Measurements from ENCODE around the gene STAT3.
"Not testable (repeated sequence)": the region's sequence is repeated elsewhere in the genome, so short reads cannot be mapped to it uniquely, and the experiment has no call there.

STAT3 gene

GRCh38 chr17:42372142-42372541 lies 16.1 kb downstream of the STAT3 start:
- H3K27ac ChIP-seq (ENCODE audit: low read depth, low read length): no peak overlapping the region
- no peaks in the 10 kb centered on the region for H3K27me3 ChIP-seq (ENCODE audit: control insufficient read depth in 1 of 2, insufficient read depth in 2 of 2, low read length in 2 of 2)
- no peaks in the 10 kb centered on the region for H3K9me3 ChIP-seq (ENCODE audit: low read length)
- peaks cover 5% of the 10 kb centered on the region for H3K36me3 ChIP-seq (ENCODE audit: insufficient read depth, low read length)
- H3K9ac ChIP-seq (ENCODE audit: low read length): no peak overlapping the region
- H3K4me1 ChIP-seq (ENCODE audit: insufficient read depth, low read length): peaks cover 22% of the 10 kb centered on the region
- H3K4me3 ChIP-seq (ENCODE audit: low read depth in 1 of 2, low read length in 2 of 2): no peak overlapping the region

- H3K27ac ChIP-seq (ENCODE audit: low read depth, low read length); H3K36me3 ChIP-seq (ENCODE audit: insufficient read depth, low read length); H3K9ac ChIP-seq (ENCODE audit: low read length); H3K9me3 ChIP-seq (ENCODE audit: low read length); H3K27me3 ChIP-seq (ENCODE audit: control insufficient read depth in 1 of 2, insufficient read depth in 2 of 2, low read length in 2 of 2); H3K4me3 ChIP-seq (ENCODE audit: low read depth in 1 of 2, low read length in 2 of 2): not testable (repeated sequence)
- H3K4me1 ChIP-seq (ENCODE audit: insufficient read depth, low read length): peaks cover 32% of the 10 kb centered on the region
These were observed 19.3 kb downstream of the STAT3 start for GRCh38 chr17:42368797-42369561.

- H3K4me1 ChIP-seq (ENCODE audit: insufficient read depth, low read length): peaks cover 36% of the 10 kb centered on the region
- not testable (repeated sequence) for H3K9ac ChIP-seq (ENCODE audit: low read length); H3K36me3 ChIP-seq (ENCODE audit: insufficient read depth, low read length); H3K4me3 ChIP-seq (ENCODE audit: low read depth in 1 of 2, low read length in 2 of 2); H3K27ac ChIP-seq (ENCODE audit: low read depth, low read length); H3K9me3 ChIP-seq (ENCODE audit: low read length); H3K27me3 ChIP-seq (ENCODE audit: control insufficient read depth in 1 of 2, insufficient read depth in 2 of 2, low read length in 2 of 2)
These were observed 19.9 kb downstream of the STAT3 start for GRCh38 chr17:42368310-42368709.

- not testable (repeated sequence) for H3K9me3 ChIP-seq (ENCODE audit: low read length); H3K9ac ChIP-seq (ENCODE audit: low read length); H3K27ac ChIP-seq (ENCODE audit: low read depth, low read length); H3K36me3 ChIP-seq (ENCODE audit: insufficient read depth, low read length); H3K27me3 ChIP-seq (ENCODE audit: control insufficient read depth in 1 of 2, insufficient read depth in 2 of 2, low read length in 2 of 2); H3K4me3 ChIP-seq (ENCODE audit: low read depth in 1 of 2, low read length in 2 of 2)
- H3K4me1 ChIP-seq (ENCODE audit: insufficient read depth, low read length): peaks cover 49% of the 10 kb centered on the region
These were observed 21.8 kb downstream of the STAT3 start for GRCh38 chr17:42366176-42367023.

- no peak overlapping the region for H3K9ac ChIP-seq (ENCODE audit: low read length)
These were observed 23.1 kb downstream of the STAT3 start for GRCh38 chr17:42365136-42365535.

GRCh38 chr17:42363767-42364585 lies 24.3 kb downstream of the STAT3 start:
- no peak overlapping the region for H3K4me3 ChIP-seq (ENCODE audit: low read depth in 1 of 2, low read length in 2 of 2)
- H3K4me1 ChIP-seq (ENCODE audit: insufficient read depth, low read length): peaks cover 49% of the 10 kb centered on the region
- no peaks in the 10 kb centered on the region for H3K27me3 ChIP-seq (ENCODE audit: control insufficient read depth in 1 of 2, insufficient read depth in 2 of 2, low read length in 2 of 2)
- no peaks in the 10 kb centered on the region for H3K36me3 ChIP-seq (ENCODE audit: insufficient read depth, low read length)
- no peaks in the 10 kb centered on the region for H3K9me3 ChIP-seq (ENCODE audit: low read length)
- H3K9ac ChIP-seq (ENCODE audit: low read length): no peak overlapping the region
- H3K27ac ChIP-seq (ENCODE audit: low read depth, low read length): no peak overlapping the region

More at GRCh38 chr17:42365136-42365535, 23.1 kb downstream of the STAT3 start:
- Histone ChIP-seq H3K9me3 (ENCODE audit: low read length) (no peaks in the 10 kb centered on the region), H3K36me3 (ENCODE audit: insufficient read depth, low read length) (no peaks in the 10 kb centered on the region), H3K4me1 (ENCODE audit: insufficient read depth, low read length) (peaks cover 49% of the 10 kb centered on the region), H3K4me3 (ENCODE audit: low read depth in 1 of 2, low read length in 2 of 2) (no peak overlapping the region), H3K27ac (ENCODE audit: low read depth, low read length) (no peak overlapping the region), H3K27me3 (ENCODE audit: control insufficient read depth in 1 of 2, insufficient read depth in 2 of 2, low read length in 2 of 2) (no peaks in the 10 kb centered on the region)

- no peak overlapping the region for H3K9ac ChIP-seq (ENCODE audit: low read length)
- H3K4me3 ChIP-seq (ENCODE audit: low read depth in 1 of 2, low read length in 2 of 2): no peak overlapping the region
- H3K27me3 ChIP-seq (ENCODE audit: control insufficient read depth in 1 of 2, insufficient read depth in 2 of 2, low read length in 2 of 2): no peaks in the 10 kb centered on the region
- no peaks in the 10 kb centered on the region for H3K36me3 ChIP-seq (ENCODE audit: insufficient read depth, low read length)
- H3K9me3 ChIP-seq (ENCODE audit: low read length): no peaks in the 10 kb centered on the region
- H3K4me1 ChIP-seq (ENCODE audit: insufficient read depth, low read length): peaks cover 49% of the 10 kb centered on the region
- no peak overlapping the region for H3K27ac ChIP-seq (ENCODE audit: low read depth, low read length)
These were observed 25.0 kb downstream of the STAT3 start for GRCh38 chr17:42363231-42363630.

GRCh38 chr17:42362245-42362961 lies 25.8 kb downstream of the STAT3 start:
- H3K36me3 ChIP-seq (ENCODE audit: insufficient read depth, low read length): no peaks in the 10 kb centered on the region
- peaks cover 42% of the 10 kb centered on the region for H3K4me1 ChIP-seq (ENCODE audit: insufficient read depth, low read length)
- H3K9ac ChIP-seq (ENCODE audit: low read length): no peak overlapping the region
- H3K9me3 ChIP-seq (ENCODE audit: low read length): no peaks in the 10 kb centered on the region
- no peak overlapping the region for H3K4me3 ChIP-seq (ENCODE audit: low read depth in 1 of 2, low read length in 2 of 2)
- H3K27me3 ChIP-seq (ENCODE audit: control insufficient read depth in 1 of 2, insufficient read depth in 2 of 2, low read length in 2 of 2): no peaks in the 10 kb centered on the region
- no peak overlapping the region for H3K27ac ChIP-seq (ENCODE audit: low read depth, low read length)

- H3K27me3 ChIP-seq (ENCODE audit: control insufficient read depth in 1 of 2, insufficient read depth in 2 of 2, low read length in 2 of 2): no peaks in the 10 kb centered on the region
- H3K27ac ChIP-seq (ENCODE audit: low read depth, low read length): no peak overlapping the region
- no peaks in the 10 kb centered on the region for H3K36me3 ChIP-seq (ENCODE audit: insufficient read depth, low read length)
- no peak overlapping the region for H3K9ac ChIP-seq (ENCODE audit: low read length)
- H3K4me3 ChIP-seq (ENCODE audit: low read depth in 1 of 2, low read length in 2 of 2): no peak overlapping the region
- H3K9me3 ChIP-seq (ENCODE audit: low read length): no peaks in the 10 kb centered on the region
- H3K4me1 ChIP-seq (ENCODE audit: insufficient read depth, low read length): peaks cover 40% of the 10 kb centered on the region
These were observed 26.5 kb downstream of the STAT3 start for GRCh38 chr17:42361781-42362186.

- not testable (repeated sequence) for H3K27ac ChIP-seq (ENCODE audit: low read depth, low read length); H3K9ac ChIP-seq (ENCODE audit: low read length); H3K27me3 ChIP-seq (ENCODE audit: control insufficient read depth in 1 of 2, insufficient read depth in 2 of 2, low read length in 2 of 2); H3K9me3 ChIP-seq (ENCODE audit: low read length); H3K4me3 ChIP-seq (ENCODE audit: low read depth in 1 of 2, low read length in 2 of 2); H3K36me3 ChIP-seq (ENCODE audit: insufficient read depth, low read length)
- peaks cover 33% of the 10 kb centered on the region for H3K4me1 ChIP-seq (ENCODE audit: insufficient read depth, low read length)
These were observed 27.9 kb downstream of the STAT3 start for GRCh38 chr17:42360388-42360787.

GRCh38 chr17:42359133-42359532 lies 29.1 kb downstream of the STAT3 start:
- no peak overlapping the region for H3K4me3 ChIP-seq (ENCODE audit: low read depth in 1 of 2, low read length in 2 of 2)
- no peaks in the 10 kb centered on the region for H3K9me3 ChIP-seq (ENCODE audit: low read length)
- no peaks in the 10 kb centered on the region for H3K27me3 ChIP-seq (ENCODE audit: control insufficient read depth in 1 of 2, insufficient read depth in 2 of 2, low read length in 2 of 2)
- H3K36me3 ChIP-seq (ENCODE audit: insufficient read depth, low read length): no peaks in the 10 kb centered on the region
- no peak overlapping the region for H3K9ac ChIP-seq (ENCODE audit: low read length)
- H3K27ac ChIP-seq (ENCODE audit: low read depth, low read length): no peak overlapping the region
- peaks cover 31% of the 10 kb centered on the region for H3K4me1 ChIP-seq (ENCODE audit: insufficient read depth, low read length)
